ENCODE results near the gene LONP1.
"Not testable (repeated sequence)": the region's sequence is repeated elsewhere in the genome, so short reads cannot be mapped to it uniquely, and the experiment has no call there.

Gene LONP1

GRCh38 chr19:5692723-5693194 is 27.2 kb downstream of the LONP1 start:
- DNase-seq: no peak

- no peak for DNase-seq
Measured at GRCh38 chr19:5691822-5692722, 27.9 kb downstream of the LONP1 start.

- DNase-seq: no peak
Measured at GRCh38 chr19:5690955-5691821, 28.8 kb downstream of the LONP1 start.

DNA sequence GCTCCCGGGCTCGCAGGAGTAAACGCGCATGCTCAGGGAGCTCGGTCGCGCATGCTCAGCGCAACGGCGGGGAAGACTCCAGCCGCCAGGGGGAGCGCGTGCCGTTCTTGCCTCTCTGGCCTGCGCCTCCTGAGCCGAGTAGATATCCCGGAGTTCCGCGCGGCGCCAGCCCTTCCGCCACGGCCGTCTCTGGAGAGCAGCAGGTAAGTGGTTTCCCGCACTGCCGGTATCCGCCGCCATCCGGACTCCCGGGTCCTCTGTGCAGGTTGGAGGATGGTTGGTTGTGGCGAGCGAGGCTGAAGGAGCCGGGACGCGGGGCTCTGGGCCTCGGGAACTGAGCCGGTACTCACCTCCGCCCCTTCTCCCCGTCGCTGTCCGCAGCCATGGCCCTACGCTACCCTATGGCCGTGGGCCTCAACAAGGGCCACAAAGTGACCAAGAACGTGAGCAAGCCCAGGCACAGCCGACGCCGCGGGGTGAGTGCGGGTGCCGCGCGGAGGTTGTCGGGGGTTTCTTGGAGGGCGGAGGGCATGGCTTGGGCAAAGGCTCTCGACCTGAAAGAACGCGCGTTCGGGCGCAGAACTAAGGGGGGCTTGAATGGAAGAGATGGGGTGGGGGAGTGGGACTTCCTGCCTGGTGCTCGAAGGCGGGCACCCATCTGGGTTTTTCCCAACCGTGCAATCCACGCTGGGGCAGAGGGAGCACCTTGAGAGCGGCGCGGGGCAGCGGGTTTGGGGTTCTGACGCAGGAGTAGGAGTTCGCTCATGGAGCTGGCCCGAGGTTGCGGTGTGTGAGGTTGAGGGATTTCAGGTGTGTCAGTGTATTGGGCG is 29.6 kb downstream of the LONP1 start, which contains the start of gene RPL36:
Gene RPL36 (plus strand): TSS at position 171 of the 830 bp plus-strand sequence. CDS start 213 bp downstream, at position 384.
- peak; percentile 94 for DNase-seq

DNA sequence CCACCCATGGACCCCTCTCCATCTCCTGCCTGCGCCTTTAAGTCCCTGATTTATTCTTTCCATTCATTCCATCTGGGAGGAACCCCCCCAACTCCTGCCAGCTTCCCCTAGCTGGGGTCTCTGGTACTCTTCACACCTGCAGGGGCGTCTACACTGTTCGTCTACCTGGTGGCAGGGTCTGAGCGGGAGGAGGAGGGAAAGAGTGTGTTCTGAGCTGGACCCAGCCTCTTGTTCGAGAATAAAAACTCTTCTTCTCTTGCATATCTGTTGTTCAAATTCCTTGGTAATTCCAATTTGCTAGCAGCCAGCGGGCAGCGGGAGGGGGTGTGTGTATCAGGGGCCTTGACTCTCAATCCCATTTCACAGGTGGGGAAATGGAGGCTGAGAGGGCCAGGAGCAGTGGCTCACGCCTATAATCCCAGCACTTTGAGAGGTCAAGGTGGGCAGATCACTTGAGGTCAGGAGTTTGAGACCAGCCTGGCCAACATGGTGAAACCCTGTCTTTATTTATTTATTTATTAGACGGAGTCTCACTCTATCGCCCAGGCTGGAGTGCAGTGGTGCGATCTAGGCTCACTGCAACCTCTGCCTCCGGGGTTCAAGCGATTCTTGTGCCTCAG is 31.6 kb downstream of the LONP1 start:
- not testable (repeated sequence) for DNase-seq

DNA sequence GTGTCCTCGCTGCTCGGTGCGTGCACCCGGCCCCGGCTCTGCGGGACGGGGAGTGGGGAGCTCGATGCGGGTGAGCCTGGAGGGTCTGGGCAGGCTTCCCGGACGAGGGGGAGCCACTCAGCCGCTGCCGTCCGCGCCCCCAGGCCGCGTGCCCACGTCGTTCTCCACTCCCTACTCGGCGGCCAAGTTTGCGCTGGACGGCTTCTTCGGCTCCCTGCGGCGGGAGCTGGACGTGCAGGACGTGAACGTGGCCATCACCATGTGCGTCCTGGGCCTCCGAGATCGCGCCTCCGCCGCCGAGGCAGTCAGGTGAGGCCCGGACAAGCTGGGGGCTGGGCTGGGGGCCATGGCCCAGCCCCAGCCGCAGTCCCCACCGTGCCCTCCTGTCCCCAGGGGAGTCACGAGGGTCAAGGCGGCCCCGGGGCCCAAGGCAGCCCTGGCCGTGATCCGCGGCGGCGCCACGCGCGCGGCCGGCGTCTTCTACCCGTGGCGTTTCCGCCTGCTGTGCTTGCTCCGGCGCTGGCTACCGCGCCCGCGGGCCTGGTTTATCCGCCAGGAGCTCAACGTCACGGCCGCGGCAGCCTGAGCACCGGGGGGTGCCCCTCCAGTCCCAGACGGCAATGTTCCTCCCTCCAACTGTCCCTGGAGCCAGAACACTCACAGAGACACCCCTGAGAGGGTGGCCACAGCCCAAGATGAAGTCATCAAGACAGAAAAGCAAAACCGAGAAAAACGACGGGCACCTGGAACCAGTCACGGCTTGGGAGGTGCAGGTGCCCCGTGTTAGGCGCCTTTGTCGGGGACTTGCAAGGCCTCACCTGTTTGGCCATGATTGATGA is 32.4 kb downstream of the LONP1 start:
- no peak for DNase-seq

DNA sequence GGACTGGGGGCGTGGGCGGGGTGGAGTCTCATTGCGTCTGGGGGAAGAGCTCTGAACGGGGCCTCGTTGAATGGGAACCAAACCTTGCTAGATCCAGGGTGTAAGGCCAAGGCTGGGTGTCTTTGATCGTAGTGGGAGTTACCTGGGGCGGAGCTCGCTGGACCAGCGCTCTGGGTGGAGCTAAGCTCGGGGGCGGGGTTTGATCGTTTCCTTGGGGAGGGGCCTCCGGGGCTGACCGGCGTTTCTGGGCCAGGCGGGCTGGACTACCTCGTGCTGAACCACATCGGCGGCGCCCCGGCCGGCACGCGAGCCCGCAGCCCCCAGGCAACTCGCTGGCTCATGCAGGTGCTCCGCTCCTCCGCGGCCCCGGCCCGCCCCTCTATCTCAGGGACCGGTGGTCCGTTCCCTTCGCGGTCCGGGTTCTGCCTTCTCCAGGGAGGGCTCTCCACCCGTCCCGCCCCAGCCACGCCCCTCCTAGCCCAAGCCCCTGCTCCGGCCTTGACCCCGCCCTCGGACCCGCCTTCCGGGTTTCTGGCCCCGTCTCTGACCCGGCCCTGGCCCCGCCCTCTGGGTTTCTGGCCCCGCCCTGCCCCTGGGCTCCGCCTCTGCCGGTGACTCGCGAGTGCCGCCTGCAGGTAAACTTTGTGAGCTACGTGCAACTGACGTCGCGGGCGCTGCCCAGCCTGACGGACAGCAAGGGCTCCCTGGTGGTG is 33.1 kb downstream of the LONP1 start:
- DNase-seq: peak; percentile 85

- no peak for DNase-seq
Measured at GRCh38 chr19:5686326-5686646, 33.7 kb downstream of the LONP1 start.

- no peak for DNase-seq
Measured at GRCh38 chr19:5684694-5685430, 35.1 kb downstream of the LONP1 start.

GRCh38 chr19:5683177-5683886 is 36.6 kb downstream of the LONP1 start:
- no peak for DNase-seq

- DNase-seq: no peak
Measured at GRCh38 chr19:5682107-5682482, 37.9 kb downstream of the LONP1 start.

GRCh38 chr19:5681391-5682106 is 38.4 kb downstream of the LONP1 start:
- DNase-seq: no peak

DNA sequence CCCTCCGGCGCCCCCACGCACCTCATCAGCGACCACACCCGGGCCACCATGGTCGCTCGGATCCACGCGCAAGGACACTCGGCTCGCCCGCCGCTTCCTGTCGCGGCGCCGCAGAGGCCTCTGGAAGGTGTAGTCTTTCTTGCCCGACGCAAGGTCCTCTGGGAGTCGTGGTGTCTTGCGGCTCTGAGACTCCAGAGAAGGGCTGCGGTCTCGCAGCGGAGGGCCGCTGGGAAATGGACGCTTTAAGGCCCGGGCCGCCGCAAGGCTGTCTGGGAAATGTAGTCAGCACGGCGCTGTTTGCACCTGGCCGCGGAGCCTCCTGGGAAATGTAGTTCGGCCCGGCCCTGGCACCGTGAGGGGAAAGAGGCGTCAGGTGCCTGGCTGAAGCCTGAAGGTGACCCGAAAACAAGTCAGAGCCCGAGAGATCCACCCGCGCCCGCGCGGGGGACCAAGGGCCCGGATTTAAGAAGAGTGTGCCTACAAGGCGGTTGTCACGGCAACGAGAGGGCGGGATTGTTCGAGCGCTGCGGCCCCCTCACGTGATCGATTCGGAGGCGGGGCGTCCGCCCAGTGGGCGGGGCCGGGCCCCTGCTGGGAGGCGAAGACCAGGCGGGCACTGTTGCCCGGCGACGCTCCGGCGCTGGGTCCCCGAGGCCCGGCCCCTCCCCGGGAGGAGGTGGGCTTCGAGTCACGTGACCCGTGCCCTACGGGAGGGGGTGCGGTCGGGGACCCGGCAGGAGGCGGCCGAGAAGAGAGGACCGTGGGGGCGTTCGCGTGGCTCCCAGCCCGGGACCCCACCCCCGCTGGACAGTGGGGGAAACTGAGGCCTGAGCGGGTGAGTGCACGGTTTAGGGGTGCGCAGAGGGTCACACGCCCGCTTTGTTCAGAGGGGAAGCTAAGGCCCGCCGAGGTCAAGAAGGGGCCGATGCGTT is 39.2 kb downstream of the LONP1 start, which contains the start of the genes HSD11B1L and MICOS13:
Gene HSD11B1L (plus strand): TSS at position 591 of the 932 bp plus-strand sequence. CDS start 3,806 bp downstream, outside the sequence.
Gene MICOS13 (minus strand): TSS at position 80 of the 932 bp plus-strand sequence. CDS start 30 bp downstream, at position 50.
- peak; percentile 98 for DNase-seq

DNA sequence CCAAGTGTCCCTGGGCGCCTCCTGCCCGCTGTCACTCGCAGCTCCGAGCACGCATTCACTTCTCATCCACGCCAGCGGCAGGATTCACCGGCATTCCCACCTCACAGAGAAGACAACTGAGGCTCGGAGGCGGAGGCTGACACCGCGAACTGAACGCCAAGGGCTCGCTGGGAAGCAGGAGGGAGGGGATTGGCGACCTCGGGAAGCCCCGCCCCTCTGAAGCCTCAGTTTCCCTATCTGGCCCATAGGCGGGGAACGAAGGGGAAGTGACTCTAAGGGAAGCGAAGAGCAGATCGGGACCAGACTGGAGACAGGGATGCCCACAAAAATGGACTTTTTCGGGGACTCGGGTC is 39.9 kb downstream of the LONP1 start:
- no peak for DNase-seq

DNA sequence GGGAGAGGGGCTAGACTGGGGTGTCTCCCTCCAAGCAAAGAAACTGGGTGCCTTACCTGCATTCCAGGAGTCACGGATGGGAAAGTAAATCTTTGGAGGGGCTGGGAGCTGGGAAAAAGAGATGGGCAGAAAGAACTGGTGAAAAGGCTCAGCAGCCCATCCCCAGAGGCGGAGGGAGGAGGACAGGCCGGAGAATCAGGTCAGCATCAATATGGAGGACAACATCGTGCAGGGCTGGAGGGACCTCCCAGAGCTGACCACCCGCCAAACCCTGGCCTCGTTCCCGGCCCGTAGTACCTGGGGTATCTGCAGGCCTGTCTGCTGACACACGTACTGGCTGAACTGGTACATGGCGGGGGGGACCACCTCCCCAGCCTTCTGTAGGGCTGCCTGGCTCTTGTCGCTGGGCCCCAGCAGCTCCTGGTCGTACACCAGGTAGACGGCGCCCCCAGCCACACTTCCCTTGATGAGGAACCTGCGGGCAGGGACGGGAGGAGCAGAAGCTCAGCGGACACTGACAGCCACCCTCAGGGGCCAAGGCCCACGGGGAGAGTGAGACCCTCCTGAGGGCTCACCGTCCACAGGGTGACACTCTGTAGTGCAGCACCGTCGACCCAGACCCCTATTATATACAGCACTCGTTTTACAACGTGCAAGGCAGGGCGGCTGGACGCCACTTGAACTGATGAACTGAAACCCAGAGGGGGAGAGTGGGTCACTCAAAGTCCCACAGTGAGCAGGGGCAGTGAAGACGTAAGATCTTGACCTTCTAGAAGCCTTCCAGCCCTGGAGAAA is 40.5 kb downstream of the LONP1 start:
- DNase-seq: no peak

GRCh38 chr19:5678071-5678718 is 41.8 kb downstream of the LONP1 start:
- DNase-seq: no peak
